GM10266 (cell line): ENCODE results near the gene HIRA.

Source experiments
- DNase-seq: peaks from one replicate; pipeline ENCODE4 v3.0.0; 2012; ENCODE audit errors: extremely low spot score
- TF ChIP-seq, protein P1 (sequence below): IDR thresholded peaks from 2 replicates; pipeline ENCODE4 v1.5.1; 2012; ENCODE audit warnings: mild to moderate bottlenecking, low read depth; ENCODE audit not compliant: control insufficient read depth, insufficient read depth; ENCODE audit errors: missing control alignments

HIRA gene

DNA sequence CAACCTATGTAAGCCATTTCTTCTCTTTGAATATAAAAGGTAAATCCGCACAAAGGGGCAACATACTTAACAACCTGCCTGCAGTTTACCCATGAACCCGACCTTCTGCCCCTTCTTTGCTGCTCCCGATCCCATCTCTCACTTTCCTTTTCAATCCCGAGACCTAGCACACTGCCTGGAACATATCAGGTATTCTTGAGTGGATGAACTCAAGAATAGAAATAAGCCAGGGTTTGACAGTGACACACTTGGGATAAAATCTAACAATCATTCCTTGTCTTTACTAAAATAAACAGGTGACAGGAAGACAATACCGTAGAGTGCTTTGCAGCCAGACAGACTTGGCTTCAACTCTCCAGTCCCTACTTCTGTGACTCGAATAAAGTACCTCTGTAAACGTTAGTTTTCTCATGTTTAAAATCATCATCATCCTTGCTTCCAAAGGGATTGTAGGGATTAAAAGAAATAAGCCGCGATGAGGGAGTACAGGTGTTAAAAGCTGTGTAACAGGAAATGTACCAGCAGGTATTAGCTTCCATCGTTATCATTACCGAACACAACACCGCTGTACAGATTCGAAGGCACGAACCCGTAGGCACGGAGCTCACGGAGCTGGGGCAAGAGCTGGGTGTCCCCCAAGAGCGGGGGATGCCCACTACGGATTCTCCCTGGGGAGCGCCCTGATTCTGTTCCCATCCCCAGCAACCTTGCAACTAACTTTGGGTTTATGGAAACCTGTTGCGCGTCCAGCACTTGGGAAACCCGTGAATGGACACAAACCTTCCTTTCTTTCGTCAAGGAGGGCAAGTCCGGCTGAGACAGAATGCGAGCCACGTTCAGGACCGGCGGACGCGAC is 46.7 kb upstream of the HIRA start:
- DNase-seq, result no peak
- TF ChIP-seq, protein P1, sequence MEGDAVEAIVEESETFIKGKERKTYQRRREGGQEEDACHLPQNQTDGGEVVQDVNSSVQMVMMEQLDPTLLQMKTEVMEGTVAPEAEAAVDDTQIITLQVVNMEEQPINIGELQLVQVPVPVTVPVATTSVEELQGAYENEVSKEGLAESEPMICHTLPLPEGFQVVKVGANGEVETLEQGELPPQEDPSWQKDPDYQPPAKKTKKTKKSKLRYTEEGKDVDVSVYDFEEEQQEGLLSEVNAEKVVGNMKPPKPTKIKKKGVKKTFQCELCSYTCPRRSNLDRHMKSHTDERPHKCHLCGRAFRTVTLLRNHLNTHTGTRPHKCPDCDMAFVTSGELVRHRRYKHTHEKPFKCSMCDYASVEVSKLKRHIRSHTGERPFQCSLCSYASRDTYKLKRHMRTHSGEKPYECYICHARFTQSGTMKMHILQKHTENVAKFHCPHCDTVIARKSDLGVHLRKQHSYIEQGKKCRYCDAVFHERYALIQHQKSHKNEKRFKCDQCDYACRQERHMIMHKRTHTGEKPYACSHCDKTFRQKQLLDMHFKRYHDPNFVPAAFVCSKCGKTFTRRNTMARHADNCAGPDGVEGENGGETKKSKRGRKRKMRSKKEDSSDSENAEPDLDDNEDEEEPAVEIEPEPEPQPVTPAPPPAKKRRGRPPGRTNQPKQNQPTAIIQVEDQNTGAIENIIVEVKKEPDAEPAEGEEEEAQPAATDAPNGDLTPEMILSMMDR, result no peak

DNA sequence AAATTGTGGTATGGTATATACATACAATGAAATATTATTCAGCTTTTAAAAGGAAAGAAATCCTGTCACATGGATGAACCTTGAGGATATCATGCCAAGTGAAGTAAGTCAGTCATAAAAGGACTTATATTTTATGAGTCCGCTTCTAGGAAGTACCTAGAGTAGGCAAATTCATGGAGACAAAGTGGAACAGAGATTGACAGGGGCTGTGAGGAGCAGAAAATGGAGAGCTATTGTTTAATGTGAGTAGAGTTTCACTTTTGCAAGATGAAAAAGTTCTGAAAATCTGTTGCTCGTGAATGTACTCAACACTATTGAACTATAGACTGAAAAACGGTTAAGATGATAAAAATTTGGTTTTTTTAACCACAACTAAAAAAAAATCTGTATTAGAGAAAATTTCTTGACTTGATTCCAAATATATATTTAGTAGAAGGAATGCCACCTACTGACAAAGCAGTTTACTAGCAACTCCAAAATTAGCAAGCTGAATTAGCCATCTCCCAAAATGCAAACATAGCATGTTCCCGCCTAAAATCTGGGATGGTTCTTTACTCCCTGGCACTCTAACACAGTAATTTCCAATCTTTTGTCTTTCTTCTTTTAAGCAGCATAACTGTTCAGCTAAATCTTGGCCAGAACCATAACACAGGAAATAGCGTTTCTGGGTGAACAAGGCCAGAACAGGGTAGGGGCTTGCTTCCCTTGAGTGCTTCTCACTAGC is 46.0 kb upstream of the HIRA start:
- no peak for DNase-seq
- TF ChIP-seq, protein P1, result peak; percentile 54

DNA sequence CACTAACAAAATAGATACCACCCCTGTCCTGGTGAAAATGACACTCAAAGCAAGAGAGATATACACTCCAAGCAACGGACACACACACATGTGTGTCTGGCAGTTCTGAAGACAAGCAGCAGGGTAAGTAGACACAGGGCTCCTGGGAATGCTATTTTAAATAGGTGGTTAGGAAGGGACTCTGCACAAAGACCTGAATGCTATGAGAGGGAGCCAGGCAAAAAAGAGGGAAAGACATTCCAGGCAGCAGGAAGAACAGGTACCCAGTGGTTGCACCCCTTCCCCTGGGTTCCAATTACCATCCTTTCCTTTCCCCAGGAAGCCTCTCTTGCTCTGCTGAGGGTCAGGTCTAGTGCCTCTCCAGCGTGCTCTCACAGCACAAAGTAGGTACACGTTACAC is 44.5 kb upstream of the HIRA start:
- DNase-seq, result no peak
- TF ChIP-seq, protein P1, result no peak

DNA sequence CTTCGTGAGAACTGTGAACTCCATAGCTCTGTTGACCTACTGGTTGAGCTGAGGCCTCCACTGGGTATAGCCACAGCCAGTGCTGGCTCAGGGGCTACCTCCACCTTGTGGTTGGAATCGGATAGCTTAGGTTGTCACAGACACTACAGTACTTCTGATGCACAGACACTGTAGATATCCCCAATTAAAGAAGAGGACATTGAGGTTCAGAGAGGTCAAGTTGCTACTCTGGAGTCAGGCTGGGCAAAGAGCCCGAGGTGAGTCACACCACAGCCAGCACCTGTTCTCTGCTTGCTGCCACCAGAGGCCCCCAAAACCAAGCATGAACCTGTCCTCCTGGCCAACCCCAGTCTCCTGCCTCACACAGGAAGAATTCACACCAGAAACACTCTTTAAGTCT is 42.0 kb upstream of the HIRA start:
- TF ChIP-seq, protein P1, result no peak
- no peak for DNase-seq

DNA sequence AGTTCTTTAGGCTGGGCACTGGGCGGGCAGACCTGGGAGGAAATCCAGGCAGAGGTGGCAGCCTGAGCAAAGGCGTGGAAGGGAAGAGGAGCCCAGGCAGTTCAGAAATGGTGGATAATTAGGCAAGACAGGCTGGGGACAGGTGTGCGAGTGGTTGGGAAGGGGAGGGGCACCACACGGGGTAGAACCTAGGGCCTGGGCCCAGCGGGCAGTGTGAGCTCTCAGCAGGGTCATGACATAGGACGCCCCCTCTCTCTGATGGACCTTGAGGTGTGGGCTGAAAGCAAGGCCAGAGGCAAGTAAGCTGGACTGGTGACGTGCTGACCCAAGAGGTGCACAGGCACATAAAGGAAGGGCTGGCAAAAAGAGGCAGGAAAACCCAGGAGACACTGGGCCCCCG is 40.7 kb upstream of the HIRA start:
- TF ChIP-seq, protein P1, result no peak
- no peak for DNase-seq

DNA sequence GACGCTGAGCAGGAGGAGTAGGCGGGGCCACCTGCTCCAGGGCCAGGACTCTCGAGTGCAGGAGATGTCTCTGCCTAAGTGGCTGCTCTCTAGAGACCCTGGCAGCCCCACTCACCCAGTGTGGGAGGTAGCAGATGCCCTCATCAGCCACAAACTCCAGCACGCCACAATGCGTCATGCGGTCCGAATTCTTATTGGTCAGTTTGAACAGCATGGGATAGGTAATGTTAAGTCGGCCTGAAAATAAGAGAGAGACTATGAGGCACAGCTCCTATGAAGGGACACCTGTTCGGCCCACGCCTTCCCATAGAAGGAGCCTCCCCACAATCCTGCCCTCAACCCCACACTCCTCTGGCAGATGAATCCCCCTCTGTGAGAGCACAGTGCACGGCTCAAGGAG is 40.0 kb upstream of the HIRA start:
- TF ChIP-seq, protein P1, result no peak
- DNase-seq, result no peak

DNA sequence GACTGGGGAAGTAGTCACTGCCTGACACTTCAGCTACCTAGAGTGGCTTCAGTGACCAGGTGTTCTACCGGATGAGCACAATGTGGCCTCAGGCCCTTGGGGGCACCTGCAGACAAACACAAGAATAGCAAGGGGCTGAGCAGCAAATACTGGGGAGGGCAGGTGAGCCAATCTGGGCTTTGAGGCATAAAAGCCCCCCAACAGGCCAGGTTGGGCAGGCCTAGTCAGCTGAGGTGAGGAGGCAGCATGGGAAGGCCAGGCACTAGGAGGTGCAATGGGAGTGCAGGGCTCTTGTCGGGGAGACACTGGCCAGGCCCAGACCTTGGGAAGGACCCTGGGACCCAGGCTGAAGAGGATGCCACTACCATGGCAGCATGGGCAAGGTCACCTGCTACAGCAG is 38.5 kb upstream of the HIRA start:
- TF ChIP-seq, protein P1, result no peak
- DNase-seq, result no peak
